NCI-H748 (cell line): Measurements from ENCODE around the gene ATXN7L3.
"Not testable (repeated sequence)": the region's sequence is repeated elsewhere in the genome, so short reads cannot be mapped to it uniquely, and the experiment has no call there.

Source experiments
- DNase-seq: peaks from one replicate; lab custom pipeline; 2025; ENCODE audit not compliant: unreplicated experiment; lab: John Stamatoyannopoulos, UW

Gene ATXN7L3

DNA sequence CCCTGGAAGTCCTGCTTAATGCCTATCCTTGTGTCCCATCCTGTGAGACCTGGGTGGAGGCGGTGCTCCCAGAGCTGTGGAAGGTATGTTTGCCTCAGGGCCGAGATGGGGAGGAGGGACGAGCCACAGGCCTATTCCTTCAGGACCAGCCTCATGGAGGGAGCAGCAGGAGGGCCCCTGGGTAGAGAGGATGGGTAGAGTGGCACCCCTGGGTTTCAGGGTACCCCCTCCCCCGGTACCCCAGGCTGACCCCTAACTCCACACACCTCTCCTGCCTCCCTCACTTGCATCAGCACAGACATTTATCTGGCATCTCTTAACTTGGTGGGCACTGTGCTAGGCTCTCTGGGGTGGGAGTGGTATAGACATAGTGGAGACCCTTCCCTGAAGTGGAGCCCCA, 22.0 kb downstream of the ATXN7L3 start:
- DNase-seq = no peak

DNA sequence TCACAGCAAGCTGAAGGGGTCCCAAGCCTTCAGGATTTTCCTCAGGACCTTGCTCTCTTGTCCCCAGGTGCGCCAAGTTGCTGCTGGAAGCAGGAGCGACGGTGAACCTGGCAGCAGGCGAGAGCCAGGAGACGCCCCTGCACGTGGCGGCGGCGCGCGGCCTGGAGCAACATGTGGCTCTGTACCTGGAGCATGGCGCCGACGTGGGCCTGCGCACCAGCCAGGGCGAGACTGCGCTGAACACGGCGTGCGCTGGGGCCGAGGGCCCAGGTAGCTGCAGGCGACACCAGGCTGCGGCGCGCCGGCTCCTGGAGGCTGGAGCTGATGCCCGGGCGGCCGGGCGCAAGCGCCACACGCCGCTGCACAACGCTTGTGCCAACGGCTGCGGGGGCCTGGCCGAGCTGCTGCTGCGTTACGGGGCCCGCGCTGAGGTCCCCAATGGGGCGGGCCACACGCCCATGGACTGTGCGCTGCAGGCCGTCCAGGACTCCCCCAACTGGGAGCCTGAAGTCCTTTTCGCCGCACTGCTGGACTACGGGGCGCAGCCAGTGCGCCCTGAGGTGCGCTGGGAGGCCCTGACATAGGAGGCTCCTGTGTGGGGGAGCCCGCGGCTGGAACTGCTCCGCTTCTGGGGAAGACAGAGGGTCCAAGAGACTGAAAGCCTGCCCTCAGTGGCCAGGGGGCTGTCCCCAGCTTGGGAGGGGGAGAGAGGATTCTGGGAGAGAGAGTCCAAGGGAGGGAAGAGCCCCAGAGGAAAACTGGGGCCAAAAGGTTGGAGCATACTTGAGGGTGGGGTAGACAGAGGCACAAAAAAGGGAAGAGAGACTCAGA, 22.8 kb downstream of the ATXN7L3 start:
- DNase-seq = no peak

GRCh38 chr17:44176257-44176656, 23.4 kb downstream of the ATXN7L3 start:
- no peak for DNase-seq

- no peak for DNase-seq
Observed at GRCh38 chr17:44174427-44174826, 25.3 kb downstream of the ATXN7L3 start.

- DNase-seq = no peak
Observed at GRCh38 chr17:44171931-44172455, 27.7 kb downstream of the ATXN7L3 start.

- DNase-seq = no peak
Observed at GRCh38 chr17:44170499-44171201, 29.0 kb downstream of the ATXN7L3 start, which contains the start of gene ASB16. TSS of gene ASB16 (plus strand) at chr17:44170704. CDS start at chr17:44170790, 86 bp downstream.

DNA sequence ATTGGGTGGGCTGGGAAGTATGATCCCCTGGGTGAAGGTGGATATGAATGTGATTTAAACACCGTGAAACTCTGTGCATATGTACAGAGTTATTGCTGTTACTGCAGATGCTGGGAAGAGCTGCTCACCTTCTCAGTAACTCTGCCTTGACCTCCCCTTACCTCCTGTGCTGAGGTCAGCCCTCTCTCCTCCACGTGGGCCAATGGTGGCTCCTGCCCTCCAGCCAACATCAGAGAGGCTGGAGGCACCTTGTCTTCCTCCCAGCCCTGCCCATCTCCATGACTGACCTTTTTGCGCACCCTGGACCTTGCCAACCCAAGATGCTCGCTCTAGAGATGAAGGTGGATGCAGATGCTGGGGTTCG, 29.6 kb downstream of the ATXN7L3 start:
- no peak for DNase-seq

DNA sequence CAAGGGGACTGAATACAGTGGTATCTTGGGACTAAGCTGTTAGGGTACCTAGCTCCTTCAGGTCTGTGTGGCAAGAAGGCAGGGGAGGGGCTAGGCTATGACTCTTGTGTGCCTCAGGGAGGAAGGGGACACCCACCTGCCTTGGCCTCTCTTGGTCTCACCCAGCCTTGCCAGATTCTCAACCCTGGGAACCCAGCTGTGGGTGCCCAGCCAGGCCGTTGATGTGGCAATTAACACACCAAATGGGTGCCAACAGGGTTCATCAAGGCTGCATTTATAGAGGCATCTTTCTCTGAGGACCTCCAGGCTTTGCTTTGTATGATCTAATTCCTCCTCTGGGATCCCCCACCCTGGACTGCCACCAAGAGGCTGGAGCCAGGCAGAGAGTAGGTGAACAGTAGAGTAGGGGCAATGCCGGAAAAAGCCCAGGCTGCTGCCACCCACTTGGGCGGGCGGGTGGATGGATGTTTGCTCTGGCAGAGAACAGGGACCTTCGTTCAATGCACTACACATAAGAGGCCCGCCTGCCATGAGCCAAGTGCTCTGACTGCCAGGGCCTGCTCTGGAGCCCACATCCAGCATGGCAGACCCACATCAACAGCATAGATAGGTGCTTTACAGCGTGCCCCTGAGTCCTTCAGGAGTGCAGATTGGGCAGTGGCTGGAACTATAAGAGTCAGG, 32.4 kb downstream of the ATXN7L3 start:
- DNase-seq = no peak

DNA sequence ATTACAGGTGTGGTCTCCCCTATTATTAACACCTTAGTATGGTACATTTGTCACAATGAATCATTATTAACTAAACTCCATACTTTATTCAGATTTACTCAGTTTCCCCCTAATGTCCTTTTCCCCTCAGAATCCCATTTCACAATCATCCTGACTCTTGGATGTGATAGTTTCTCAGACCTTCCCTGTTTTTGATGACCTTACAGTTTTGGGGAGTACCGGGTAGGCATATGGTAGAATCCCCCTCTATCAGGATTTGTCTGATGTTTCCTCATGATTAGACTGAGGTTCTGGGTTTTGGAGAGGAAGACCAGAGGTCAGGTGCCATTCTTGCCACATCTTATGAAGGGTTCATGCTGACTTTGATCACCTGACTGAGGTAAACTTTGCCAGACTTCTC, 35.2 kb downstream of the ATXN7L3 start:
- no peak for DNase-seq

DNA sequence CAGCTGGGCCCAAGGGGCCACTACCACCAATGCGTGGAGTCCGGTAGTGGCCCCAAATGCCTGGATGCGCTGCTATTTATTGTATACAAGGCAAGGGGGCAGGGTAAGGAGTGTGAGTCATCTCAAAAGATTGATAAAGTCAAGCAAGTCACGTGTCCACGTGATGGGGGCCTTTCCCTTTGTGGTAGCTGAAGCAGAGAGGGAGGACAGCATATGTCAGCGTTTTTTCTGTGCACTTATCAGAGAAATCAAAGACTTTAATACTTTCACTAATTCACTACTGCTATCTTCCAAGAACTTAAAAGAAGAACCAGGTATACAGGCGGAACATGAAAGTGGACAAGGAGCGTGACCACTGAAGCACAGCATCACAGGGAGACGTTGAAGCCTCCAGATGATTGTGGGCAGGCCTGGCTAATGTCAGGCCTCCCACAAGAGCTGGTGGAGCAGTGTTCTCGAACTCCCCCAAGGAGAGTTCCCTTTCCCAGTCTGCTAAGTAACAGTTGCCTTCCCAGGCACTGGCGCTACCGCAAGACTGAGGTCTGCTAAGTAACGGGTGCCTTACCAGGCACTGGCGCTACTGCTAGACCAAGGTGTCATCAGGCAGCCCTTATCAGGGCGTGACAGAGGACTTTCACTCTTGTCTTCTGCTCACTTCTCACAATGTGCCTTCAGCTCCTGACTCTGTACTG, 40.0 kb downstream of the ATXN7L3 start:
- no peak for DNase-seq

DNA sequence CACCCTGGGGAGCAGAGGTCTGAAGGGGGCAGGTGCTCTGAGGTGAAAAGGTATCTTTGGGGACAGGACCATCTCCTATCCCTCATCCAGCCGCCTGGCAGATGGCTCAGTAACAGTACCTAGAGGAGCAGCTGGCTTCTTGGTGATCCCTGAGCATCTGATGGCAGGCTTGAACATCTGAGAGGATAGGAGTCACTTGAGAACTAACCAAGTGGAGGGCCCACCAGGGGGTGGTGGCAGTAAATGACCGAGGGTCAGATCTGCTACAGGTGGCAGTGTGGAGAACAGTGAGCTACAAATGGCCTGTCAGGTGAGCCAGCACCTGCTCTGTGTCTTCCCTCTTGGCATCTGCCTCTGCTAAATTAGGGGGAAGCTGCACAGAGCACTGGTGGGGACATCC, 44.2 kb downstream of the ATXN7L3 start:
- DNase-seq = no peak

DNA sequence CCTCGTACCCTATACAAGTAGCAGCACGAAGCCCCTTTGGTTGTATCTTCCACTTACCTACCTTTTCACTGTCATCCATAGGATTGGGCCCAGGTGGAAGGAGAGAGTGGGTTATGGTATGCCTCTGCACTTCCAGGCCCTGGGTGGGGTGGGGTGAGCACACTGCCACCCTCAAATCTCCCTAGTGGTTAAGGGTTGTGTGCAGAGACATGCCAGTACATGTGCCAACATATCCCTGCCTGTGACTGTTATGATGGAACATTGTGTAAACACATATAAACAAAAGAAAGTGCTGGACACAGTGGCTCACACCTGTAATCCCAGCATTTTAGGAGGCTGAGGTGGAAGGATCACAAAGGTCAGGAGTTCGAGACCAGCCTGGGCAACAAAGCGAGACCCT, 46.8 kb downstream of the ATXN7L3 start:
- no peak for DNase-seq

DNA sequence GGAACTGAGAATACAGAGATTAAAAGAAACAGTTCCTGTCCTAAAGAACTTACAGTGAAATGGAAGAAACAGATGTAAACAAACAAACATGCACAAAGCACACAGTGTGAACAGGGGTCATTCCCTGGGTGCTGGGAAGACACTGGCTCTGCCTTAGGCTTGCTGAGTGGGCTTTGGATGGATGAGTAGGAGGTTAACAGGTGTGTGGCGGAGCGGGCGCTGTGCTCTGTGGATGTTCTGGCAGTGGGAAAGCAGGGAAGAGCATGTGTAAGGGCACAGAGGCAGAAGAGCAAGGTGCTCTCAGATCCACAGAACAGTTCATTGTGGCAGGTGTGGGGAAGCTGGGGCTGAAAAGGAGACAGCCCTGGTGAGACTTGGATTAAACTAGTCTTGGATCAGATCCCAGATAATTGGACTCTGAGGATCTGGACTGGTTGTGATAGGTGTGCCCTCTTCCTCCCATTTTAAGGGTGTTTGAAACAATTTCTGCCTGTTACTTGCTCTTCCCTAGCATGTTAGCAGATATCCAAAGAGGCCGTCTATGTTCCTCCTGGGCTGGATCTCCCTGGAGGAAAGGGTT, 49.8 kb downstream of the ATXN7L3 start:
- DNase-seq = no peak

DNA sequence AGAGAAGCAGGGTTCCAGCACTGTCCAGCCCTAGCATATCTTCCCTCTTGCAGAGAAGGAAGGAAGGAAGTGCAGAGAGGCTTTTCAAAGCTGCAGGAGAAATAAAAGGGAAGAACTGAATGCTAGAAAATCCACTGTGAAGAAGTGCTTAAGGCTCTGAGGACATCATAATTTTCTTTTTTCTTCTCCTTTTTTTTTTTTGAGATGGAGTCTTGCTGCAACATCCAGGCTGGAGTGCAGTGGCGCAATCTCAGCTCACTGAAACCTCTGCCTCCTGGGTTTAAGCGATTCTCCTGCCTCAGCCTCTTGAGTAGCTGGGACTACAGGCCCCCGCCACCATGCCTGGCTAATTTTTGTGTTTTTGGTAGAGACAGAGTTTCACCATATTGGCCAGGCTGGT, 50.6 kb downstream of the ATXN7L3 start:
- not testable (repeated sequence) for DNase-seq

- no peak for DNase-seq
Observed at GRCh38 chr17:44147812-44148211, 51.9 kb downstream of the ATXN7L3 start.

DNA sequence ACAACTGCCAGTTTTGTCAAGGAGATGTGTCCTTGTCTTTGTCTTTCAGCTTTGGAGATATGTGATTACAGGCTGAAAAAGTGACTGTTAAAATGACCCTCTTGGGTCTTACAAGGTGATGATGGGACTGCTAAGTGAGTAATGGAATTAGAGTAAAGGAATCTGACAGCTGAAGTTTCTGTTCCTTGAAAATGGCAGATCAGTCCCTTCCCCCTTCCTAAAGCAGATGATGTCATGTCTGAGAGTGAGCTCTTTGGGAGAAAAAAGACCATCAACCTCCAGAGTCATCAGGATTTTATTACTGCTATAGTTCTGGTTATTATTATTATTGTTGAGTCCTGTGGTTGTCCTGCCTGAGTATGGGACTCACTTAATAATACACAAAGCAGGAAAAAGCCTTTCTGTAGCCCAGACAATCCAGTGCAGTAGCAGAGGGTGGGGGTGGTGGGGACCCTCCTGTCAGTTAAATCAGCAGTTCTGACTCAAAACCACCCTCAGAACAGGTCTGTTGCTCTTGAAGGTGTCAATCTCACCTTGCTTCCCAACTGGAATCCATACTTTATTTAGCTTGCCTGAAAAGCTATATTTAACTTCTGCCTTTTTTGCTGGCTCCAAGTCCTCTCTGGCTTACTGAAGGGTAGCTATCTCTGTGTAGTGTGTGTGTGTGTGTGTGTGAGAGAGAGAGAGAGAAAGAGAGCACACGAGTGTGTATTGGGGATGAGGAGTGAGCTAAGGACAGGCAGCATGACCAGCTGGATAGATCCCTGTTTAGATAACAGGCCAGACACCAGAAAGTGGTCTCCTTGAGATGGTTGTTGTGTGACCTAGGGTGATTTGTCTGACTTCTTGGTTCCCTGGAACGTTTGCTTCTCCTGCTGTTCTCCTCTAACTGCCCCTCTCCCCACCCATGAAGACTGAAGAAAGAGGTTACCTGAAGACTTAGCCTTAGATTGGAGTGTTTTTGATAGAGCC, 53.0 kb downstream of the ATXN7L3 start:
- DNase-seq = no peak

- no peak for DNase-seq
Observed at GRCh38 chr17:44144966-44145739, 54.5 kb downstream of the ATXN7L3 start.

DNA sequence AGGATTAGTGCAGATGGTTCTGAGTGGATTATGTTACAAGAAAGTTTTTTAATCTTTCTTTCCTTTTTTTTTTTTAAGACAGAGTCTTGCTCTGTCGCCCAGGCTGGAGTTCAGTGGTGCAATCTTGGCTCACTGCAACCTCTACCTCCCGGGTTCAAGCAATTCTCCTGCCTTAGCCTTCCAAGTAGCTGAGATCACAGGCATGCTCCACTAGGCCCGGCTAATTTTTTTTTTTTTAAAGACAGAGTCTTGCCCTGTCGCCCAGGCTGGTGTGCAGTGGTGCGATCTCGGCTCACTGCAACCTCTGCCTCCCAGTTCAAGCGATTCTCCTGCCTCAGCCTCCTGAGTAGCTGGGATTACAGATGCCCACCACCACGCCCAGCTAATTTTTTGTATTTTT, 55.8 kb downstream of the ATXN7L3 start:
- not testable (repeated sequence) for DNase-seq
